MG63 (cell line): ENCODE results near the gene RARG. TPM values are rescaled to one million over a fixed set of nuclear protein-coding genes. Genes with fewer than 3 reads are reported as not detected.
"Not testable (repeated sequence)": the region's sequence is repeated elsewhere in the genome, so short reads cannot be mapped to it uniquely, and the experiment has no call there.

Experiments used
- DNase-seq: peaks from one replicate; pipeline ENCODE4 v3.0.0-alpha.2; 2020
- H3K27me3 ChIP-seq: fragments of 250-450 bp; sonication (Bioruptor Pico); 2 replicates; pipeline ENCODE4 v1.5.1; 2020; ENCODE audit warnings: mild to moderate bottlenecking, moderate library complexity
- H3K36me3 ChIP-seq: fragments of 250-450 bp; sonication (Bioruptor Pico); 2 replicates; pipeline ENCODE4 v1.5.1; 2020; ENCODE audit warnings: mild to moderate bottlenecking, moderate library complexity
- H3K4me3 ChIP-seq: fragments of 250-450 bp; sonication (Bioruptor Pico); 2 replicates; pipeline ENCODE4 v1.5.1; 2020; ENCODE audit warnings: mild to moderate bottlenecking, moderate library complexity
- H3K9me3 ChIP-seq: fragments of 250-450 bp; sonication (Bioruptor Pico); 2 replicates; pipeline ENCODE4 v1.5.1; 2020; ENCODE audit warnings: mild to moderate bottlenecking, moderate library complexity
- total RNA-seq: library from RNA; depleted of rRNA; stranded (reverse); fragments of >200 nt; shearing (Covaris generic); gene quantifications from 2 replicates; pipeline ENCODE4 v1.2.3, GENCODE V29; 2014; ENCODE audit warnings: low replicate concordance; rRNA removed

RARG gene
- total RNA-seq, 1 experiment from 2014 or later: 40.7 TPM

DNA sequence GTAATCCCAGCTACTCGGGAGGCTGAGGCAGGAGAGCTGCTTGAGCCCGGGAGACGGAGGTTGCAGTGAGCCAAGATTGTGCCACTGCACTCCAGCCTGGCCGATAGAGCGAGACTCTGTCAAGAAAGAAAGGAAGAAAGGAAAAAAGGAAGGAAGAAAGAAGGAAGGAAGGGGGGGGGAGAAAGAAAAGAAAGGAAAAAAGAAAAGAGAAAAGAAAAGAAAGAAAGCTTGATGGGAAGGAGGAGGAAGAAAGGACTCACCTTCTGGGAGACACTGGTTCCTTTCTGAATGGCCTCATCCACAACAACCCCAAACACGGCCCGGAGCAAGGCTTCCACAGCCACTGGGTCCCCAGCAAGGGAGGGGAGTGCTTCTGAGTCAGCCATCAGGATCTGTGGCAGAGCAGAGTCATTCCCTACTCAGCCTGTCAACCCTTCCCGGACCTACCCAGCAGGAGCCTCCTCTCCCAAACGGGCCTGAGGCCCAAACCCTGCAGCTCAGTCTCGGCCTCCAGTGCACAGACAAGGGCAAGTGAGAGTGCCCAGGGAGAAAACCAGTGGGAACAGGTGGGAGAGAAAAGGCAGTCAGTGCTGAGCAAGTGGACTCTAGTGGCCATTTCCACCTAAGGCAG is 58.8 kb downstream of the RARG start:
- Histone ChIP-seq H3K4me3 (no peak overlapping the region), H3K27me3 (no peaks in the 10 kb centered on the region), H3K9me3 (no peaks in the 10 kb centered on the region), H3K36me3 (no peaks in the 10 kb centered on the region)
- DNase-seq: no peak

DNA sequence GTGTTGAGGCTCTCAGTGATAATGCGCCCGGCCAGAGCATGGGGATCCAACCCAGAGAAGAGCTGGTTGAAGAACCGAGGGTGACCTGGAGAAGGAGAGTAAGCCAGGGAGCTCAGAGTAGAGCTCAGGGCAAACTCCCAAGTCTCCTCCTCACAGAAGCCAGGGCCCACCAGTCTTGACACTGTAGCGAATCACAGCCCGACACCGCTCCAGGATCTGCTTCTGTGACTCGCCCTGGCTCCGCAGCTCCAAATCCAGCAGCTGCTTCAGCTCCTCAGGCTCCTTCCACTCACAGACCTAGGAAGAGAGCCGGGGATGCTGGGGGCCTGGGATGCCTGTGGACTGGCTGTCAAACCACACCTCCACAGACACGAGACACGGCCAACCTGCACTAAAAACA is 59.7 kb downstream of the RARG start:
- H3K4me3 ChIP-seq: no peak overlapping the region
- DNase-seq: peak; percentile 66
- H3K27me3 ChIP-seq: no peaks in the 10 kb centered on the region
- no peaks in the 10 kb centered on the region for H3K9me3 ChIP-seq
- H3K36me3 ChIP-seq: no peaks in the 10 kb centered on the region

DNA sequence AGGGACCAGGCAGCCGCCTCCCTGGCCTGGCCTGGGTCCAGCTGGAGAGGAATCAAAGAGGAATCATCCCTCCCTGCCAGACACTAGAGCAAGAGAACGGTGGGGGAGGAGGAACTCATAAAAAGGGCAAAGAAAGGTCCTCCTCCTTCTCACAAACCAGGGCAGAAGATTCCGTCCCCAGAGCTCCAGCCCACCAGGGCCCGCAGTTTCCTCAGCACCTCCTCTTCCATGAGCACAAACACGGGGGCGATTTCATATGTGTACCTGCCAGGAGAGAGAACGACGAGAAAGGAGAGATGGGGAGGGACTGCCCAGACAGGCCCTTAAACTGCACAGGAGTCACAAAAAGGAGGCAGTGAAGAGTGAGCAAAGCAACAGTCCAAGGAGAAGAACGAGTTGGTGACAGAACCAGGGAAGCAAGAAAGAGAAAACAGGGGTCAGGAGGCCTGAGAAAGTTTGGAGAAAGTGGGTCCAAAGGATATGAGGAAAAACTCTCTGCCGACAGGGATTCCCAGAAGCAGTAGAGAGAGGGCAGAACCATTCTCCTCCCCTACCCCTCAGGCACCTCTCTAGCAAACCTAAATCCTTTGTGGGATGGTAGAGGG is 60.2 kb downstream of the RARG start:
- Histone ChIP-seq H3K36me3 (no peaks in the 10 kb centered on the region), H3K27me3 (no peaks in the 10 kb centered on the region), H3K4me3 (no peak overlapping the region), H3K9me3 (no peaks in the 10 kb centered on the region)
- no peak for DNase-seq

DNA sequence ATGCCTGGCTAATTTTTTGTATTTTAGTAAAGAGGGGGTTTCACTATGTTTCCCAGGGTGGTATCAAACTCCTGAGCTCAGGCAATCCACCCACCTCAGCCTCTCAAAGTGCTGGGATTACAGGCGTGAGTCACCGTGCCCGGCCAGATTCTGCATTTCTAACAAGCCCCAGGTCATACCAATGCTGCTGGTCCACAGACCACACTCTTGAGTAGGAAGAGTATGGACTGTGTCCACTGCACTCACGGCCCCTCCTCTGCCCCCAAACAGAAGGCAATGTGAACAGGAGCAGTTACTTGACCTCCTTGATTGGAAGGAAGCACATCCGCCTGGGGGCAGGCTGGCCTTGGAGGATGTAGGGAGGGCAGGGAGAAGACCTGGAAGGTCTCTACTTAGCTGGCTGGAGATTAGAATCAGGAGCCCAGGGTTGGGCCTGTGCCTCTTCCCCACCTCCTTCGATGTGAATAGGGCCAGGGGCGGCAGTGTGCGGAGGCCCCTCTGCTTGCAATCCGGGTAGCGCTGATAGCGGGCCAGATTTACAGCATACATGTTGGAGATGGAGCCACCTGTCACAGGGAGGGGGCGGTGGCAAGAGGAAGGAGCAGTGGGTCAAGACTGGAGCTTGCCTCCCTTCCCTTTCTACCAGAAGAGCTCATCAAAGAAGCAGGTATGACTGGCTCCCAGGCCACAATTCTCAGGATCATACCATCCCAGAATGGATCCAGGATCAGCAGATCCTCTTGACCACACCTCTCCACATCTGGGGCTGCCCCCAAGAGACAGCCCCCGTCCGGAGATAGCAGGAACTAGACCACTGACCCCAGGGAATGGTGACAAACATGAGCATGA is 60.9 kb downstream of the RARG start:
- Histone ChIP-seq H3K4me3 (no peak overlapping the region), H3K9me3 (no peaks in the 10 kb centered on the region), H3K27me3 (no peaks in the 10 kb centered on the region), H3K36me3 (no peaks in the 10 kb centered on the region)
- no peak for DNase-seq

GRCh38 chr12:53170215-53170614 is 61.8 kb downstream of the RARG start:
- DNase-seq: no peak
- H3K4me3 ChIP-seq: no peak overlapping the region

DNA sequence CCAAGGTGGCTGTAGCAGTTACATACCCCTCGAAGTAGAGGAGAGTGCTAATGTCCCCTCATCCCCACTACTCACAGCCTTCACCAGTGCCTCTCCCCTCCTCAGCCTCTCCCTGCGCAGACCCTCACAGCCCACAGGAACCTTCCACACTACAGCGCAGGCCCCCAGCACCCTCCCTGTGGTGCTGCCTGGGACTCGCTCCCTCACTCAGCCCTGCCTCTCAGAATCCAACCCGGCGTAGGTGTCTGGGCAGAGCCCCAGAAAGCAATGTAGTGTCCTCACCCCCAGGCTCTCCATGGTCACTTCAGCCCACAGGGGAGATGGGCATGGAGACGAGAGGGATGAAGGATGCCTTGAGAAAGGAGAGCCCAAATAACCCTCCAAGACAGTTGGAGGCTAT is 62.4 kb downstream of the RARG start:
- Histone ChIP-seq H3K36me3 (no peaks in the 10 kb centered on the region), H3K27me3 (no peaks in the 10 kb centered on the region), H3K4me3 (no peak overlapping the region), H3K9me3 (no peaks in the 10 kb centered on the region)
- no peak for DNase-seq

More at GRCh38 chr12:53170215-53170614, 61.8 kb downstream of the RARG start:
- Histone ChIP-seq H3K36me3 (no peaks in the 10 kb centered on the region), H3K9me3 (no peaks in the 10 kb centered on the region), H3K27me3 (no peaks in the 10 kb centered on the region)

- H3K27me3 ChIP-seq: no peaks in the 10 kb centered on the region
- H3K9me3 ChIP-seq: no peaks in the 10 kb centered on the region
- DNase-seq: no peak
- H3K4me3 ChIP-seq: no peak overlapping the region
- H3K36me3 ChIP-seq: no peaks in the 10 kb centered on the region
These were observed 65.2 kb downstream of the RARG start for GRCh38 chr12:53166837-53167236.

DNA sequence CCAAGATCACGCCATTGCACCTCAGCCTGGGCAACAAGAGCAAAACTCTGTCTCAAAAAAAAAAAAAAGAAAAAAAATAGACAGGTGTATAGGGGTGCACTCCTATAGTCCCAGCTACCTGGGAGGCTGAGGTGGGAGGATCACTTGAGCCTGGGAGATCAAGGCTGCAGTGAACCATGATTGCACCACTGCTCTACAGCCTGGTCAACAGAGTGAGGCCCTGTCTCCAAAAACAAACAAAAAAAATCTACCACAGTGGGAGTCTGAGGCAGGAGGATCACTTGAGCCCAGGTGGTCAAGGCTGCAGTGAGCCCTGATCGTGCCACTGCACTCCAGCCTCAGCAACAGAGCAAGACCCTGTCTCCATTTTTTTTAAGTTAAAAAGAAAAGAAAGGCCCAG is 69.0 kb downstream of the RARG start:
- H3K27me3 ChIP-seq, DNase-seq, H3K36me3 ChIP-seq, H3K9me3 ChIP-seq, H3K4me3 ChIP-seq: not testable (repeated sequence)

DNA sequence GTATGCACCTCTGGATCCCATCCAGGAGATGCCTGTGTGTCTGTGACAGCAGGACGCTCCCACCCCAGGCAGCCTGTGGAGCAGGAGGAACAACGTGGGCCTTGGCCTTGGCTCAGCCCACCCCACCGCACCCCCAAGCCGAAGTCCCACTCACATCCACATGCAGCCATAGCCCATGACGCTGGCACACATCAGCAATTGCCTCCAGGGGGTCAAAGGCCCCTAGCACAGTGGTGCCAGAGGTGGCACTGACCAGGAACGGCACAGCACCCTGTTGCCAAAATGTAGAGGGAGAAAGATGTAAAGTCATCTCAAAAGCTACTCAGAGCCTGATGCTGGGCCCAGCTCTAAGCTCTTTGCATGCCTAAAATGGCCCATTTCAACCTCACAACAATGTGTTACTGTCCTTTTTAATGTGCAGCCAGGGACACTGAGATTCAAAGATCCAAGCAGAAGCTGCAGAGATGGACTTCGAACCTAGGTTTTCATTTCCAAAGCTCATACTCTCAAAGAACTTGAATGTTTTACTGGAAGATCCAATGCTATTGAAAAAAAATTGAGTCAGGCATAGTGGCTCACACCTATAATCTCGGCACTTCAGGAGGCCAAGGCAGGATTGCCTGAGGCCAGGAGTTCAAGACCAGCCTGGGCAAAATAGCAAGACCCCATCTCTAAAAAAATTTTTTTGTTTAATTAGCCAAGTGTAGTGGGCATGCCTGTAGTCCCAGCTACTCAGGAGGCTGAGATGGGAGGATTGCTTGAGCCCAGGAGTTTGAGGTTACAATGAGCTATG is 70.7 kb downstream of the RARG start:
- Histone ChIP-seq H3K4me3 (no peak overlapping the region), H3K27me3 (no peaks in the 10 kb centered on the region), H3K36me3 (0 out of 2 replicates have a peak, but pooled peaks cover 4% of the 10 kb centered on the region), H3K9me3 (no peaks in the 10 kb centered on the region)
- DNase-seq: no peak

- no peaks in the 10 kb centered on the region for H3K27me3 ChIP-seq
- H3K36me3 ChIP-seq: 0 out of 2 replicates have a peak, but pooled peaks cover 4% of the 10 kb centered on the region
- no peak overlapping the region for H3K4me3 ChIP-seq
- H3K9me3 ChIP-seq: no peaks in the 10 kb centered on the region
- no peak for DNase-seq
These were observed 71.3 kb downstream of the RARG start for GRCh38 chr12:53160673-53161072.

Other genes starting within 250 kb of the RARG start
- 684 and 692 TPM in 2 replicates for gene EIF4B, start 225.8 kb downstream of the RARG start, total RNA-seq
- 10.8 and 12.4 TPM in 2 replicates for gene TNS2, start 182.1 kb downstream of the RARG start, total RNA-seq
- gene SPRYD3, start 152.8 kb downstream of the RARG start, total RNA-seq: 22.1 and 23.9 TPM in 2 replicates
- gene IGFBP6, start 134.5 kb downstream of the RARG start, total RNA-seq: 37.5 and 66.3 TPM in 2 replicates
- not detected in 2 replicates for gene SOAT2, start 128.7 kb downstream of the RARG start, total RNA-seq
- 14.7 and 22.2 TPM in 2 replicates for gene ZNF740, start 51.5 kb downstream of the RARG start, total RNA-seq
- 1.2 and 7.1 TPM in 2 replicates for gene CSAD, start 51.3 kb downstream of the RARG start, total RNA-seq
- gene ITGB7, start 25.0 kb downstream of the RARG start, total RNA-seq: 1.6 TPM in 1 of 2 replicates, not detected in the other
- gene ESPL1, start 36.1 kb upstream of the RARG start, total RNA-seq: 22.1 and 23.9 TPM in 2 replicates
- 412 and 629 TPM in 2 replicates for gene PFDN5, start 63.3 kb upstream of the RARG start, total RNA-seq
- 30.8 and 42.8 TPM in 2 replicates for gene MYG1, start 67.5 kb upstream of the RARG start, total RNA-seq
- 75.6 and 114 TPM in 2 replicates for gene AAAS, start 89.4 kb upstream of the RARG start, total RNA-seq
- not detected in 2 replicates for gene SP7, start 104.1 kb upstream of the RARG start, total RNA-seq
- gene SP1, start 148.0 kb upstream of the RARG start, total RNA-seq: 22.3 and 26.3 TPM in 2 replicates
- gene AMHR2, start 191.6 kb upstream of the RARG start, total RNA-seq: not detected in 2 replicates
- 41.0 and 60.4 TPM in 2 replicates for gene PRR13, start 209.5 kb upstream of the RARG start, total RNA-seq
- 217 and 279 TPM in 2 replicates for gene PCBP2, start 219.9 kb upstream of the RARG start, total RNA-seq